PC-3 (cell line): Measurements from ENCODE around the gene GRIK1. TPM values are rescaled to one million over a fixed set of nuclear protein-coding genes. Genes with fewer than 3 reads are reported as not detected.

Source experiments
- ATAC-seq: fragments of 200-7000 bp; cut with Tn5 transposase; 2 replicates; pipeline ENCODE4 v1.9.1; 2020; ENCODE audit warnings: mild to moderate bottlenecking, moderate library complexity
- BruUV-seq: library from RNA; stranded (reverse); fragments of 400-500 nt; replicated peaks from 2 replicates; lab custom pipeline; 2021; lab: Mats Ljungman, UMichigan
- CTCF ChIA-PET: fragments of 300-600 bp; sonication (Branson Sonifier 250); formaldehyde crosslinking; loops from one replicate; lab custom pipeline; 2022; ENCODE audit warnings: antibody characterized with exemption; lab: Charles Lee
- POLR2A ChIA-PET: fragments of 300-600 bp; sonication (Branson Sonifier 250); formaldehyde crosslinking; loops from one replicate; lab custom pipeline; 2022; ENCODE audit warnings: antibody characterized with exemption; ENCODE audit not compliant: unreplicated experiment; lab: Charles Lee
- DNase-seq: peaks from one replicate; pipeline ENCODE4 v3.0.0-alpha.2; 2015
- H2AFZ ChIP-seq: fragments of 300-600 bp; sonication (generic); 2 replicates; pipeline ENCODE4 v1.6.0; 2016; ENCODE audit warnings: antibody characterized with exemption, low read length
- H3F3A ChIP-seq: fragments of 300-600 bp; sonication (generic); one replicate; pipeline ENCODE4 v1.6.0; 2017; ENCODE audit warnings: antibody characterized with exemption, low read length, control low read depth, mild to moderate bottlenecking; ENCODE audit not compliant: unreplicated experiment
- H3K27ac ChIP-seq: fragments of 300-600 bp; sonication (generic); 2 replicates; pipeline ENCODE4 v1.5.1; 2016; ENCODE audit warnings: mild to moderate bottlenecking, low read length
- H3K27me3 ChIP-seq: fragments of 300-600 bp; sonication (generic); 2 replicates; pipeline ENCODE4 v1.6.1; 2016; ENCODE audit warnings: low read length, mixed read lengths
- H3K36me3 ChIP-seq: fragments of 300-600 bp; sonication (generic); 2 replicates; pipeline ENCODE4 v1.6.1; 2016; ENCODE audit warnings: low read depth, mixed run types, low read length, mixed read lengths
- H3K4me1 ChIP-seq: fragments of 300-600 bp; sonication (generic); 2 replicates; pipeline ENCODE4 v1.5.1; 2016; ENCODE audit warnings: low read length; ENCODE audit not compliant: insufficient read depth
- H3K4me2 ChIP-seq: fragments of 300-600 bp; sonication (generic); 2 replicates; pipeline ENCODE4 v1.6.0; 2016; ENCODE audit warnings: low read length
- H3K4me3 ChIP-seq: fragments of 300-600 bp; sonication (generic); 2 replicates; pipeline ENCODE4 v1.5.1; 2016; ENCODE audit warnings: mild to moderate bottlenecking, low read length, mixed read lengths
- H3K79me2 ChIP-seq: fragments of 300-600 bp; sonication (generic); 2 replicates; pipeline ENCODE4 v1.6.1; 2017; ENCODE audit warnings: low read length, mixed read lengths
- H3K9ac ChIP-seq: fragments of 300-600 bp; sonication (generic); 2 replicates; pipeline ENCODE4 v1.6.0; 2016; ENCODE audit warnings: mild to moderate bottlenecking, low read length
- H3K9me2 ChIP-seq: fragments of 300-600 bp; sonication (generic); replicated peaks from 2 replicates; pipeline ENCODE4 v1.6.1; 2016; ENCODE audit warnings: mixed run types, low read length, mixed read lengths
- H3K9me3 ChIP-seq: fragments of 300-600 bp; sonication (generic); 2 replicates; pipeline ENCODE4 v1.6.1; 2016; ENCODE audit warnings: low read length, mixed read lengths
- H4K20me1 ChIP-seq: fragments of 300-600 bp; sonication (generic); 2 replicates; pipeline ENCODE4 v1.6.1; 2016; ENCODE audit warnings: low read length, mixed read lengths
- CTCF ChIP-seq: fragments of 300-600 bp; sonication (generic); conservative IDR thresholded peaks from 2 replicates; pipeline ENCODE4 v1.5.1; 2017; ENCODE audit warnings: antibody characterized with exemption, low read depth, mild to moderate bottlenecking, low read length
- EZH2 ChIP-seq: fragments of 300-600 bp; sonication (generic); IDR thresholded peaks from one replicate; pipeline ENCODE4 v1.6.1; 2017; ENCODE audit warnings: antibody characterized with exemption, mild to moderate bottlenecking, low read length; ENCODE audit not compliant: unreplicated experiment
- EZH2phosphoT487 ChIP-seq: fragments of 300-600 bp; sonication (generic); IDR thresholded peaks from 2 replicates; pipeline ENCODE4 v1.6.1; 2018; ENCODE audit warnings: mild to moderate bottlenecking, antibody characterized with exemption, low read length, borderline replicate concordance
- intact Hi-C: fragments of 100-400 bp; cut with micrococcal nuclease; formaldehyde crosslinking; loops from 2 replicates; pipeline ENCODE4 v1.9.0; 2023
- total RNA-seq: library from RNA; depleted of rRNA; stranded (reverse); fragments of >200 nt; gene quantifications from 2 replicates; pipeline ENCODE4 v1.2.3, GENCODE V29; 2014

GRIK1 gene
- total RNA-seq, 1 experiment from 2014 or later, result not detected

DNA sequence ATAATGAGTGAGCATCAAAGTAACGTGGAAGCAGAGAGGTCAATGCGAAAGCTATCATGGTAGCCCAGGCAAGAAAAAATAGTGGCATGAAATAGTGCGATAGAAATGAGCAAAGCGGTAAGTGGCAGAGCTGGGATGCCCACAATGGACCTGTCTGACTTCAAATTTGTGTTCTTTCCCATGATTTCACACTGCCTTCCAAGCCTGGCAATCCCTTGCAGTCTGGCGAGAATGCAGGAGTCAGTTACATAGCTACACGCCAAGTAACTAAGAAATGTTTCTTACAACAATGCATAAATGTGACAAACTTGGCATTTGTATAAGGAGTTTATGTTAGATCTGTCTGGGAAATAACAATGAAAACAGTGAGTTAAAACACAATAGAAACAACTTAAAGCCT lies 82.6 kb downstream of the GRIK1 start:
- no peaks in the 10 kb centered on the region for H4K20me1 ChIP-seq
- DNase-seq (no peak), ATAC-seq (no peak)
- BruUV-seq, result no TSS peak
- no peak overlapping the region for H2AFZ ChIP-seq
- H3K36me3 ChIP-seq, result no peaks in the 10 kb centered on the region
- no peaks in the 10 kb centered on the region for H3K79me2 ChIP-seq
- H3K4me1 ChIP-seq, result no peaks in the 10 kb centered on the region
- no peaks in the 10 kb centered on the region for H3F3A ChIP-seq
- H3K4me3 ChIP-seq, result no peak overlapping the region
- no peak overlapping the region for H3K27ac ChIP-seq
- H3K9me3 ChIP-seq, result no peaks in the 10 kb centered on the region
- H3K4me2 ChIP-seq, result no peak overlapping the region
- no peaks in the 10 kb centered on the region for H3K9me2 ChIP-seq
- TF ChIP-seq EZH2 (no peak), EZH2phosphoT487 (no peak), CTCF (no peak)
- ChIA-PET CTCF (no interaction called here), POLR2A (no interaction called here)
- H3K27me3 ChIP-seq, result peaks cover 4% of the 10 kb centered on the region; the same call in 1 of the 2 replicates
- no peak overlapping the region for H3K9ac ChIP-seq
- intact Hi-C loops, result no loop called here

GRCh38 chr21:29854795-29855194 lies 85.0 kb downstream of the GRIK1 start:
- no peaks in the 10 kb centered on the region for H3F3A ChIP-seq
- H2AFZ ChIP-seq, result no peak overlapping the region
- peaks cover 10% of the 10 kb centered on the region; the same call in 1 of the 2 replicates for H3K27me3 ChIP-seq
- H3K9me3 ChIP-seq, result no peaks in the 10 kb centered on the region
- intact Hi-C loops, result no loop called here
- ChIA-PET CTCF (no interaction called here), POLR2A (no interaction called here)
- DNase-seq (no peak), ATAC-seq (no peak)
- no peaks in the 10 kb centered on the region for H4K20me1 ChIP-seq
- H3K4me2 ChIP-seq, result no peak overlapping the region
- no peak for TF ChIP-seq CTCF
- no peak for TF ChIP-seq EZH2
- no peak for TF ChIP-seq EZH2phosphoT487
- no peaks in the 10 kb centered on the region for H3K79me2 ChIP-seq
- no peak overlapping the region for H3K9ac ChIP-seq
- H3K36me3 ChIP-seq, result no peaks in the 10 kb centered on the region
- no TSS peak for BruUV-seq
- H3K27ac ChIP-seq, result no peak overlapping the region
- no peak overlapping the region for H3K4me3 ChIP-seq
- no peaks in the 10 kb centered on the region for H3K4me1 ChIP-seq
- no peaks in the 10 kb centered on the region for H3K9me2 ChIP-seq

GRCh38 chr21:29851611-29852010 lies 88.2 kb downstream of the GRIK1 start:
- Histone ChIP-seq H4K20me1 (no peaks in the 10 kb centered on the region), H3K9ac (no peak overlapping the region), H2AFZ (no peak overlapping the region), H3F3A (no peaks in the 10 kb centered on the region), H3K9me3 (no peaks in the 10 kb centered on the region), H3K4me2 (no peak overlapping the region), H3K27me3 (peaks cover 9% of the 10 kb centered on the region; the same call in 1 of the 2 replicates), H3K9me2 (no peaks in the 10 kb centered on the region), H3K79me2 (no peaks in the 10 kb centered on the region), H3K36me3 (no peaks in the 10 kb centered on the region), H3K4me3 (no peak overlapping the region), H3K4me1 (no peaks in the 10 kb centered on the region), H3K27ac (no peak overlapping the region)
- CTCF ChIA-PET, result no interaction called here
- intact Hi-C loops, result no loop called here
- TF ChIP-seq CTCF (no peak), EZH2phosphoT487 (no peak), EZH2 (no peak)
- BruUV-seq, result no TSS peak
- POLR2A ChIA-PET, result no interaction called here
- ATAC-seq, result no peak
- DNase-seq, result no peak
